Suppressor macrophage treated with lipopolysaccharide for 1 hour (primary cell): Measurements from ENCODE around the gene WDR35.

Experiments
- DNase-seq, 3 donors: peaks; one replicate each; pipeline ENCODE4 v3.0.0-alpha.2; 2020 to 2022

The WDR35 gene

GRCh38 chr2:19890104-19890503 is 99.8 kb downstream of the WDR35 start:
- no peak for DNase-seq

GRCh38 chr2:19888831-19889230 is 101.1 kb downstream of the WDR35 start:
- no peak for DNase-seq

GRCh38 chr2:19887510-19887909 is 102.4 kb downstream of the WDR35 start:
- DNase-seq: peak; percentile 27 to 31 (median 31)

- DNase-seq: no peak
These were observed 103.6 kb downstream of the WDR35 start for GRCh38 chr2:19886261-19886660.

GRCh38 chr2:19885791-19886190 is 104.1 kb downstream of the WDR35 start:
- DNase-seq: no peak

GRCh38 chr2:19883971-19884720 is 105.8 kb downstream of the WDR35 start:
- DNase-seq: no peak

GRCh38 chr2:19883486-19883885 is 106.4 kb downstream of the WDR35 start:
- no peak for DNase-seq

- DNase-seq: peak; percentile 34 to 55 (median 36)
These were observed 107.6 kb downstream of the WDR35 start for GRCh38 chr2:19882286-19882685.

GRCh38 chr2:19881908-19882265 is 108.0 kb downstream of the WDR35 start:
- no peak for DNase-seq

- DNase-seq: peak; percentile 28 to 60 (median 55)
These were observed 108.5 kb downstream of the WDR35 start for GRCh38 chr2:19881221-19881907.

- peak in 2 of 3 donors; percentile 30 to 43 for DNase-seq
These were observed 109.7 kb downstream of the WDR35 start for GRCh38 chr2:19880191-19880590.

- no peak for DNase-seq
These were observed 110.8 kb downstream of the WDR35 start for GRCh38 chr2:19879120-19879519.

- DNase-seq: no peak
These were observed 111.4 kb downstream of the WDR35 start for GRCh38 chr2:19878268-19879046.

- DNase-seq: no peak
These were observed 113.2 kb downstream of the WDR35 start for GRCh38 chr2:19876751-19877150.

GRCh38 chr2:19875280-19875679 is 114.6 kb downstream of the WDR35 start:
- no peak for DNase-seq

- no peak for DNase-seq
These were observed 115.2 kb downstream of the WDR35 start for GRCh38 chr2:19874726-19875125.

- DNase-seq: no peak
These were observed 116.9 kb downstream of the WDR35 start for GRCh38 chr2:19873014-19873413.

GRCh38 chr2:19872302-19872701 is 117.6 kb downstream of the WDR35 start:
- DNase-seq: no peak

- DNase-seq: no peak
These were observed 118.1 kb downstream of the WDR35 start for GRCh38 chr2:19871836-19872235.

- DNase-seq: no peak
These were observed 119.1 kb downstream of the WDR35 start for GRCh38 chr2:19870792-19871191.

GRCh38 chr2:19868701-19869580 is 121.0 kb downstream of the WDR35 start:
- peak; percentile 37 to 54 (median 43) for DNase-seq

GRCh38 chr2:19868224-19868623 is 121.7 kb downstream of the WDR35 start:
- DNase-seq: no peak

- DNase-seq: peak in 2 of 3 donors; percentile 31 to 50
These were observed 123.1 kb downstream of the WDR35 start for GRCh38 chr2:19866771-19867170.
